ES-I3 (cell line): ENCODE results near the gene KRTCAP3.
A peak's percentile ranks its signal among the peaks of the same experiment; 100 is the strongest.

Experiments
- H3K36me3 ChIP-seq: 2 replicates; pipeline ENCODE4 v1.6.1; 2013; ENCODE audit warnings: mild to moderate bottlenecking, low read length, control low read depth, moderate library complexity; ENCODE audit not compliant: insufficient read depth
- H3K4me1 ChIP-seq: 2 replicates; pipeline ENCODE4 v1.6.1; 2013; ENCODE audit warnings: mild to moderate bottlenecking, control low read depth, low read length; ENCODE audit not compliant: insufficient read depth
- H3K9ac ChIP-seq: 2 replicates; pipeline ENCODE4 v1.6.1; 2013; ENCODE audit warnings: low read depth, mild to moderate bottlenecking, low read length, moderate library complexity
- H3K9me3 ChIP-seq: 2 replicates; pipeline ENCODE4 v1.6.1; 2013; ENCODE audit warnings: mild to moderate bottlenecking, low read length, moderate library complexity; ENCODE audit not compliant: control insufficient read depth, insufficient read depth

KRTCAP3 gene

DNA sequence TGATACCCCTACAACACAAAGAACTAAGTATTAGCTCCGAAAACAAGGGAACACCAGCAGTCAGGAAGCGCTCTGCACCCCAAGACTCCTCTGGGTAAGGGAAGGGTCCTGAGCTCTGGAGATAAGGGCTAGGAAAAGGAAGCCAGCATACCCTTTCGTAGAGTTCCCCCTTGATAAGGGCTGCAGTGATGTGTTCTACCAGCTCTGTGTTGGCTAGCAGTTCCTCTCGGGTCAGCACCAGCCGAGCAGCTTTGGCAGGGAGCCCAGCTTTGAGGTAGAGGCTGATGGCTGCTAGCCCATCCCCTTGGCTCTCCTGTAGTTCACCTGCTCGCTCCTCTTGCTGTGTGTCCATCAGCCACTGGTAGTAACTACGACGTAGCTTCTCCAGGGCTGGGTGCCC, 18.9 kb downstream of the KRTCAP3 start:
- peaks cover 5% of the 10 kb centered on the region for H3K36me3 ChIP-seq
- H3K4me1 ChIP-seq = peaks cover 10% of the 10 kb centered on the region; the same call in 1 of the 2 replicates
- H3K9me3 ChIP-seq = no peaks in the 10 kb centered on the region
- no peak overlapping the region; the same call in 1 of the 2 replicates for H3K9ac ChIP-seq

DNA sequence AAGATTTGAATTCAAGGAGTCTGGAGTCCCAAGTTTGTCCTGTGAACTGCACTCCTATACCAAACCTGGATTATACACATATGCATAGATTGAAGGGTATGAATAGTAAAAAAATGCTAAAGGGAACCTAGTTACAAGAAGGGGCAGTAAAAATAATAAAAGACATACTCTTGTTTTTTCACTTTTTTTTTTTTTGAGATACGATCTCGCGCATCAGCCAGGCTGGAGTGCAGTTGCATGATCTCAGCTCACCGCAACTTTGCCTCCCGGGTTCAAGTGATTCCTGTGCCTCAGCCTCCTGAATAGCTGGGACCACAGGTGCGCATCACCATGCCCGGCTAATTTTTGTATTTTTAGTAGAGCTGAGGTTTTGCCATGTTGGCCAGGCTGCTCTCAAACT, 22.3 kb downstream of the KRTCAP3 start:
- Histone ChIP-seq H3K9me3 (no peaks in the 10 kb centered on the region), H3K36me3 (no peaks in the 10 kb centered on the region; the same call in none of the 2 replicates), H3K9ac (no peak overlapping the region), H3K4me1 (peaks cover 8% of the 10 kb centered on the region; the same call in 1 of the 2 replicates)

DNA sequence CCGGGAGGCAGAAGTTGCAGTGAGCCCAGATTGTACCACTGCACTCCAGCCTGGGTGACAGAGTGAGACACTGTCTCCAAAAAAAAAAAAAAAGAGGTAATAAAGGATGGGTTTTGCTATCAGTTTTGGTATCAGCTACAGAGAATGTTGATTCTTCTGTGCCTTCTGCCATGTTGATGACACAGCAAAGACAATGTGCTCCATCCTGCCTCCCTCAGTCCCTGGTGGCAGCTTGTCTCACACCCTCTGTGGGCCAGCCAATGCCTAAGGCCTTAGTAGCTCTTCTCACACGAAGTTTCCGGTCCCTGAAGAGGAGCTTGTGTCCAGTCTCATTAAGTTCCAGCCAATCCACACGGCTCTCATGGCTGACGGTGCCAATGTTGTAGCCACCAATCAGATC, 29.8 kb downstream of the KRTCAP3 start:
- Histone ChIP-seq H3K9ac (no peak overlapping the region), H3K36me3 (no peaks in the 10 kb centered on the region; the same call in 1 of the 2 replicates), H3K9me3 (no peaks in the 10 kb centered on the region), H3K4me1 (no peaks in the 10 kb centered on the region)

DNA sequence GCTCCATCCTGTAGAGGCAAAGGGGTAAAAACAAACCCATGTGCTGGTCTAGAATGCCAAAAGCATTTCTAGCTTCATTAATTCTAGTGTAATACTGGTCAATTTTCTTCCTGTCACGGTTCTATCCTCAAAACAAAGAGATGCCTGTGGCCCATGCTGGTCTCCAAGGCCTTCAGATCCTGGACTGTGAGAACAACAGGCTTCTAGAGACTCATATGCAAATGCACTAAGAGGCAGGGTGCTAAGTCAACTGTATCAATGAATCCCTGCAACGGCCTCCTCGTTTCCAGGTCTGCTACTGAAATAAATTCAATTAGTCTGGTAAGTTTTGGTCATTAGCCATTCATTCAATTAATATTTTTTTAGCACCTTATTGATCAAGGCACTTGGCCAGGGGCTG, 43.3 kb downstream of the KRTCAP3 start:
- H3K36me3 ChIP-seq = peaks cover 5% of the 10 kb centered on the region; the same call in 1 of the 2 replicates
- H3K4me1 ChIP-seq = no peaks in the 10 kb centered on the region
- H3K9ac ChIP-seq = no peak overlapping the region
- H3K9me3 ChIP-seq = no peaks in the 10 kb centered on the region

DNA sequence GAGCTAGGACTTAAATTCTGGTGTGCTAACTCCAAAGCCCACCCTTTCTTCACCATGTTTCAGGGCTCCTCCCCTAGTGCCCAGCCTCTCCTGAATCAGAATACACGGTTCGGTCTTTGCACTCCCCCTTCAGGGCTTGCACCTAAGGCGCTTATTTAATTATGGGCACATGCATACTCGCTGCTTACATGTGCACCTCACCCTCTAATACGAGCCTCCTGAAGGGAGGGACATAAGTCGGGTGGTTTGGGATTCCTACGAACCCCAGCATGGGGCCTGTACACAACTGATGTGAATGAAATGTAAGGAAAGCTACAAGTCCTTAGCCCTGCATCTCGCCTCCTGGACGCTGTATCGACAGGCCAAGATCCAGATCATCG, 46.9 kb downstream of the KRTCAP3 start:
- no peaks in the 10 kb centered on the region for H3K36me3 ChIP-seq
- H3K4me1 ChIP-seq = no peaks in the 10 kb centered on the region
- peak overlapping the region; percentile 62; the same call in 1 of the 2 replicates for H3K9ac ChIP-seq
- no peaks in the 10 kb centered on the region for H3K9me3 ChIP-seq

DNA sequence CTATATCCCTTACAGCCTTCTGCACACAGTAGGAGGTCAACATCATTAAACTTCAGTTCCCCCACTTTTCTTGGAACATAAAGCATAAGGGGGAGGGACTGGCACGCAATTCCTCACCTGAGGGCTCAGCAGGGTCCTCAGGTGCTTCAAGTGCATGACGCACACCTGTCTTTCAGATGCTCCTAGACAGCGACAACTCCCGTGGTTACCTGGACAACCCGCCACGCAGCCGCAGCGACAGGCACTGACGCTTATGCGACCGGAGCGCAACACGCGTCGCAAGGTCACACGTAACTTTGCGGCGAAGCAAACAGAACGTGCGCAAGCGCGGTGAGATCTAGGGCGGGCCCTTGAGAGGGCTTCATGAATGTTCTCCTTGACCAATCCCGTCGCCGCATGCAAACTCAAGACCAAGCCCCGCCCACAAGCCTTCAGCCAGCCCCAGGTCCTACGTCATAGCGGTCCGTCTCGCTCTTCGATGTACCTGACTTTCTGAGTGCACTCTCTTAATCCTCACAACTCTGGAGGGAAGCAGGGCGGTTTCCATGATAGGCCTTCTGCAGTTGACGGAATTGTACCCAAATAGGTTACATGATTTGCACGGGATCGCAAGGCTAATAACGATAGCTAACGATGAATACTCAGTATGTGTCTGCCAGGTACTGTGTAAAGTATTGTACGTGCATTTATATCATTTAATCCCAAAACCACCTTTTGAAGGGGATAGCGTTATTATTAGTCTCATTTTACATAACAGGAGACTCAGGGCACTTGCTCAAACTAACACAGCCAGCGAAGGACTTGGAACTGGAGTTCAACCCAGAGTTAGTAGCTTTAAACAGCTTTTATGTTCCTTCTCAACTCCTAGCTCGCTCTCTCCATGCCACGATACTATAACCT, 47.6 kb downstream of the KRTCAP3 start, which contains the start of gene IFT172:
IFT172 (minus strand) TSS at position 246 of the 900 bp plus-strand sequence; CDS start at position 156, 90 bp downstream.
- H3K36me3 ChIP-seq = no peaks in the 10 kb centered on the region
- peak within 1 kb of the TSS; percentile 62; the same call in 1 of the 2 replicates for H3K9ac ChIP-seq
- H3K9me3 ChIP-seq = no peaks in the 10 kb centered on the region
- no peaks in the 10 kb centered on the region for H3K4me1 ChIP-seq

DNA sequence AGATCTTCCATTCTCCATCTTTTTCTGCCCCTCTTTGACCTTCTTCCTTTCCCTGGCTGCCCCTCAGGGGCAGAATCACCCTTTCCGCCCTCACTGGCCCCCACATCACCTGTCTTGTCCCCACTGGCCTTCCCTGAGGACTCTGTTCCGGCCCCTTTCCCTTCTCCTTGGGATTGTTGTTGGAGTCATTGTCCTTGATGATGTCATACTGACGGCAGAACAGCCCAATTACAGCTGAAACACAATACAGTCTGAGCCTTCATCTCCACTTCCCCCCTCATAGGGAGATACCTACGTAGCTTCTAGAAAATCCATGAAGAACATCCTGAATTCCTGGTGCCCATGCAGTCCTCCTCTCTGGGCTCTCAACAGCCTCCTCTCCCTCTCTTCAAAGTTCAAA, 50.4 kb downstream of the KRTCAP3 start:
- H3K36me3 ChIP-seq = no peaks in the 10 kb centered on the region
- H3K9ac ChIP-seq = no peak overlapping the region
- H3K4me1 ChIP-seq = peaks cover 7% of the 10 kb centered on the region; the same call in 1 of the 2 replicates
- H3K9me3 ChIP-seq = no peaks in the 10 kb centered on the region

DNA sequence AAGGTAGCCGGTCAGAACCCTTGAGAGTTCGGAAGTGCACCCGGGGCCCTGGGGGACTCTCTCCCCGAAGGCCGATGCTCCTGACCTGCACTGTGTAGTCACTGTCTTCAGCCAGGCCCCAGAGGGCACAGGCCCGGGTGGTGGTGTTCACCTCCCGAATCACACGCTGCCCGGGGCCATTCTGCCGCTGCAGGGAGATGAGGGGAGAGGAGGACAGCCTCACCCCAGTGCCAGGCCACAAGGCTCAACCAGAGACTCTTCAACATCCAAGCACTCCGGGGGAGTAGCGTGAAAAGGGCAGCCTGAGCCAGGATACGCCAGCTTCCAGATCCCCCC, 51.7 kb downstream of the KRTCAP3 start:
- no peaks in the 10 kb centered on the region for H3K9me3 ChIP-seq
- no peaks in the 10 kb centered on the region for H3K36me3 ChIP-seq
- peaks cover 7% of the 10 kb centered on the region; the same call in 1 of the 2 replicates for H3K4me1 ChIP-seq
- H3K9ac ChIP-seq = peak overlapping the region; percentile 64; the same call in 1 of the 2 replicates
